ENCODE data around the gene MYOM1. TPM values are rescaled to one million over a fixed set of nuclear protein-coding genes. Genes with fewer than 3 reads are reported as not detected.

MYOM1 gene
- polyA plus RNA-seq, 1 experiment, result 0.02 TPM

GRCh38 chr18:3094338-3094684 lies 125.5 kb downstream of the MYOM1 start:
- ChIA-PET CTCF (interaction anchor here (0.9 kb wide), 1 partner anchor 11 kb away, joined by 6 read pairs; no protein-coding TSS in a partner anchor), POLR2A (no interaction called here)
- Histone ChIP-seq H3K27ac (ENCODE audit: low read depth, low read length) (no peak overlapping the region), H3K4me3 (ENCODE audit: low read depth, low read length) (no peak overlapping the region), H3K27me3 (ENCODE audit: control insufficient read depth, insufficient read depth, low read length) (peaks cover 2% of the 10 kb centered on the region), H3K9me3 (ENCODE audit: control insufficient read depth, insufficient read depth, low read length) (no peaks in the 10 kb centered on the region)
- no peak for DNase-seq (ENCODE audit: low read depth, low spot score)
- no peak for TF ChIP-seq CTCF (IDR thresholded peaks at IDR 0.05; ENCODE audit: low read depth, low read length)

- Histone ChIP-seq H3K27ac (ENCODE audit: low read depth, low read length) (no peak overlapping the region), H3K9me3 (ENCODE audit: control insufficient read depth, insufficient read depth, low read length) (no peaks in the 10 kb centered on the region), H3K27me3 (ENCODE audit: control insufficient read depth, insufficient read depth, low read length) (peaks cover 2% of the 10 kb centered on the region), H3K4me3 (ENCODE audit: low read depth, low read length) (no peak overlapping the region)
- DNase-seq (ENCODE audit: low read depth, low spot score), result no peak
- POLR2A ChIA-PET, result no interaction called here
- CTCF ChIA-PET, result no interaction called here
- TF ChIP-seq CTCF (IDR thresholded peaks at IDR 0.05; ENCODE audit: low read depth, low read length), result no peak
Observed at GRCh38 chr18:3093624-3094337, 126.0 kb downstream of the MYOM1 start.

- CTCF ChIA-PET, result no interaction called here
- DNase-seq (ENCODE audit: low read depth, low spot score), result no peak
- no peak for TF ChIP-seq CTCF (IDR thresholded peaks at IDR 0.05; ENCODE audit: low read depth, low read length)
Observed at GRCh38 chr18:3092727-3093126, 127.0 kb downstream of the MYOM1 start.

GRCh38 chr18:3089579-3089978 lies 130.2 kb downstream of the MYOM1 start:
- no peak overlapping the region for H3K4me3 ChIP-seq (ENCODE audit: low read depth, low read length)
- TF ChIP-seq CTCF (IDR thresholded peaks at IDR 0.05; ENCODE audit: low read depth, low read length), result no peak
- ChIA-PET CTCF (interaction anchor here (2.2 to 2.4 kb wide), 2 partner anchors 26 to 39 kb away, joined by 10 to 15 read pairs; no protein-coding TSS in a partner anchor), POLR2A (no interaction called here)
- H3K27ac ChIP-seq (ENCODE audit: low read depth, low read length), result no peak overlapping the region
- no peaks in the 10 kb centered on the region for H3K9me3 ChIP-seq (ENCODE audit: control insufficient read depth, insufficient read depth, low read length)
- DNase-seq (ENCODE audit: low read depth, low spot score), result no peak
- H3K27me3 ChIP-seq (ENCODE audit: control insufficient read depth, insufficient read depth, low read length), result no peaks in the 10 kb centered on the region

More at GRCh38 chr18:3092727-3093126, 127.0 kb downstream of the MYOM1 start:
- H3K27me3 ChIP-seq (ENCODE audit: control insufficient read depth, insufficient read depth, low read length), result peaks cover under 1% of the 10 kb centered on the region
- no peak overlapping the region for H3K4me3 ChIP-seq (ENCODE audit: low read depth, low read length)
- no peak overlapping the region for H3K27ac ChIP-seq (ENCODE audit: low read depth, low read length)
- no peaks in the 10 kb centered on the region for H3K9me3 ChIP-seq (ENCODE audit: control insufficient read depth, insufficient read depth, low read length)
- POLR2A ChIA-PET, result no interaction called here

- Histone ChIP-seq H3K27ac (ENCODE audit: low read depth, low read length) (no peak overlapping the region), H3K9me3 (ENCODE audit: control insufficient read depth, insufficient read depth, low read length) (no peaks in the 10 kb centered on the region), H3K4me3 (ENCODE audit: low read depth, low read length) (no peak overlapping the region), H3K27me3 (ENCODE audit: control insufficient read depth, insufficient read depth, low read length) (no peaks in the 10 kb centered on the region)
- DNase-seq (ENCODE audit: low read depth, low spot score), result no peak
- CTCF ChIA-PET, result interaction anchor here (0.6 to 2.4 kb wide), 6 partner anchors 10 to 63 kb away, joined by 3 to 15 read pairs (median 6); no protein-coding TSS in a partner anchor
- no peak for TF ChIP-seq CTCF (IDR thresholded peaks at IDR 0.05; ENCODE audit: low read depth, low read length)
- POLR2A ChIA-PET, result no interaction called here
Observed at GRCh38 chr18:3088449-3088848, 131.3 kb downstream of the MYOM1 start.

Measured in AG04450 (cell line).